ENCODE results near the gene LIMA1. TPM values are rescaled to one million over a fixed set of nuclear protein-coding genes. Genes with fewer than 3 reads are reported as not detected.
"Not testable (repeated sequence)": the region's sequence is repeated elsewhere in the genome, so short reads cannot be mapped to it uniquely, and the experiment has no call there.

LIMA1 gene
- polyA plus RNA-seq, 4 donors, result 85.0 to 124 (median 100) TPM

GRCh38 chr12:50154947-50155346 lies 128.4 kb downstream of the LIMA1 start:
- DNase-seq (ENCODE audit: low read depth in 4 of 4, low spot score in 3 of 4), result not testable (repeated sequence)

GRCh38 chr12:50151047-50151687 lies 132.2 kb downstream of the LIMA1 start:
- DNase-seq (ENCODE audit: low read depth in 4 of 4, low spot score in 3 of 4), result no peak

- DNase-seq (ENCODE audit: low read depth in 4 of 4, low spot score in 3 of 4), result no peak
Measured at GRCh38 chr12:50149311-50149710, 134.0 kb downstream of the LIMA1 start.

GRCh38 chr12:50148011-50148410 lies 135.3 kb downstream of the LIMA1 start:
- DNase-seq (ENCODE audit: low read depth in 4 of 4, low spot score in 3 of 4), result not testable (repeated sequence)

GRCh38 chr12:50147281-50147680 lies 136.0 kb downstream of the LIMA1 start:
- no peak for DNase-seq (ENCODE audit: low read depth in 4 of 4, low spot score in 3 of 4)

- DNase-seq (ENCODE audit: low read depth in 4 of 4, low spot score in 3 of 4), result no peak
Measured at GRCh38 chr12:50145439-50145838, 137.9 kb downstream of the LIMA1 start.

GRCh38 chr12:50142993-50143392 lies 140.3 kb downstream of the LIMA1 start:
- DNase-seq (ENCODE audit: low read depth in 4 of 4, low spot score in 3 of 4), result no peak

- no peak for DNase-seq (ENCODE audit: low read depth in 4 of 4, low spot score in 3 of 4)
Measured at GRCh38 chr12:50132505-50133135, 150.7 kb downstream of the LIMA1 start.

GRCh38 chr12:50129290-50129689 lies 154.0 kb downstream of the LIMA1 start:
- no peak for DNase-seq (ENCODE audit: low read depth in 4 of 4, low spot score in 3 of 4)

- DNase-seq (ENCODE audit: low read depth in 4 of 4, low spot score in 3 of 4), result no peak
Measured at GRCh38 chr12:50127546-50127945, 155.8 kb downstream of the LIMA1 start.

Other genes with a start within 250 kb of the LIMA1 start
- 10 to 100 TPM in 1 of 4 donors, 1 to 10 TPM in 3; 4.3 to 21.4 (median 4.9) TPM for gene ASIC1, start 225.9 kb downstream of the LIMA1 start, polyA plus RNA-seq (ENCODE audit: insufficient read length in 4 of 4)
- gene SMARCD1, start 198.2 kb downstream of the LIMA1 start, polyA plus RNA-seq (ENCODE audit: insufficient read length in 4 of 4), result 100 to 1,000 TPM; 102 to 183 (median 175) TPM
- 10 to 100 TPM in 3 of 4 donors, 1 to 10 TPM in 1; 1.5 to 72.2 (median 46.0) TPM for gene GPD1, start 179.5 kb downstream of the LIMA1 start, polyA plus RNA-seq (ENCODE audit: insufficient read length in 4 of 4)
- 10 to 100 TPM; 35.6 to 54.2 (median 52.2) TPM for gene COX14, start 171.3 kb downstream of the LIMA1 start, polyA plus RNA-seq (ENCODE audit: insufficient read length in 4 of 4)
- gene CERS5, start 116.2 kb downstream of the LIMA1 start, polyA plus RNA-seq (ENCODE audit: insufficient read length in 4 of 4), result 10 to 100 TPM; 66.2 to 82.3 (median 75.8) TPM
- under 1 TPM; 0.11 to 0.41 (median 0.16) TPM for gene FAM186A, start 113.1 kb upstream of the LIMA1 start, polyA plus RNA-seq (ENCODE audit: insufficient read length in 4 of 4)
- 10 to 100 TPM; 27.7 to 47.0 (median 44.3) TPM for gene LARP4, start 117.4 kb upstream of the LIMA1 start, polyA plus RNA-seq (ENCODE audit: insufficient read length in 4 of 4)
- 10 to 100 TPM; 21.8 to 25.7 (median 23.4) TPM for gene DIP2B, start 221.5 kb upstream of the LIMA1 start, polyA plus RNA-seq (ENCODE audit: insufficient read length in 4 of 4)

All from left renal pelvis (tissue), 4 donors.